Gastrocnemius medialis (tissue), 4 donors: ENCODE data around the gene ADAMTSL1.

Experiments used
- POLR2A ChIP-seq, 2 donors: fragments of 450-650 bp; IDR thresholded peaks; one replicate each; pipeline ENCODE4 v1.6.1; 2017; ENCODE audit warnings: antibody characterized with exemption in 2 of 2, mild to moderate bottlenecking in 2 of 2, moderate library complexity in 2 of 2
- TF ChIP-seq, protein P1 (sequence below), 5 experiments: fragments of 450-650 bp in 3 of 5; fragments of 200-600 bp in 2 of 5; sonication (generic) in 2 of 5; IDR thresholded peaks in 4 of 5; conservative IDR thresholded peaks in 1 of 5; 1 replicate in 4 of 5; 2 replicates in 1 of 5; pipeline ENCODE4 v1.5.1; 2016 to 2019; ENCODE audit warnings: antibody characterized with exemption in 5 of 5, mild to moderate bottlenecking in 3 of 5, moderate library complexity in 3 of 5

DNA sequence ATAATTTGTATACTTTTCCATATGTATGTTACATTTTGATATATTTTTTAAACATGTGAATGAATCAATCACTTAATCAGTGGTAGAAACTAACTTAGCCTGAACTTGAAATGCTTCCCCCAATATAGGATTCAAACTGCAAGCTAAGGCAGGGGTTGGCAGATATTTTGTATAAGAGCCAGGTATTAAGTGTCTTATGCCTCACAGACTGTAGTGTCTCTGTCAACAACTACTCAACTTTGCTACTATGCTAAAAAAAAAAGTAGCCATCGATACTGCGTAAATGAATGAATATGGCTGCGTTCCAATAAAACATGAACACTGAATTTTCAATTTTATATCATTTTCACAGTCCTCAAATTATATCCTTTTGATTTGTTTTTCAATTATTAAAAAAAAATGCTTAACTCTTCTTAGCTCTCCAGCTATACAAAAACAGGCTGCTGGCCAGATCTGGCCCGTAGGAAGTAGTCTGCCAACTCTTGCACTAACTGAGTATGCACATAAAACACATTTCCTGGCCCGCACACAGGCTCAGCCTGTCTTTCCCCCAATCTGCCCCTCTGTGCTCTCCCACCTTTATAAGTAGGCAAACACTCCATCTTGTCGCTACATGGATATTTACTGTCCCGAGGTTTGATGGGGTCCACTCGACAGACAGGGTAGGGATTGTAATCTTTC, 467.2 kb downstream of the ADAMTSL1 start:
- TF ChIP-seq, protein P1, sequence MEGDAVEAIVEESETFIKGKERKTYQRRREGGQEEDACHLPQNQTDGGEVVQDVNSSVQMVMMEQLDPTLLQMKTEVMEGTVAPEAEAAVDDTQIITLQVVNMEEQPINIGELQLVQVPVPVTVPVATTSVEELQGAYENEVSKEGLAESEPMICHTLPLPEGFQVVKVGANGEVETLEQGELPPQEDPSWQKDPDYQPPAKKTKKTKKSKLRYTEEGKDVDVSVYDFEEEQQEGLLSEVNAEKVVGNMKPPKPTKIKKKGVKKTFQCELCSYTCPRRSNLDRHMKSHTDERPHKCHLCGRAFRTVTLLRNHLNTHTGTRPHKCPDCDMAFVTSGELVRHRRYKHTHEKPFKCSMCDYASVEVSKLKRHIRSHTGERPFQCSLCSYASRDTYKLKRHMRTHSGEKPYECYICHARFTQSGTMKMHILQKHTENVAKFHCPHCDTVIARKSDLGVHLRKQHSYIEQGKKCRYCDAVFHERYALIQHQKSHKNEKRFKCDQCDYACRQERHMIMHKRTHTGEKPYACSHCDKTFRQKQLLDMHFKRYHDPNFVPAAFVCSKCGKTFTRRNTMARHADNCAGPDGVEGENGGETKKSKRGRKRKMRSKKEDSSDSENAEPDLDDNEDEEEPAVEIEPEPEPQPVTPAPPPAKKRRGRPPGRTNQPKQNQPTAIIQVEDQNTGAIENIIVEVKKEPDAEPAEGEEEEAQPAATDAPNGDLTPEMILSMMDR (IDR thresholded peaks at IDR 0.05 in 4 of 5, conservative IDR thresholded peaks at IDR 0.05 in 1 of 5), result no peak
- no peak for TF ChIP-seq POLR2A (IDR thresholded peaks at IDR 0.05)
